ENCODE data around the gene NFKBIZ.

GRCh38 chr3:101803939-101804338 lies 45.4 kb upstream of the NFKBIZ start:
- TF ChIP-seq YY1 (IDR thresholded peaks at IDR 0.05; ENCODE audit: insufficient read depth, insufficient read length), result no peak
- TF ChIP-seq SUZ12 (IDR thresholded peaks at IDR 0.05; ENCODE audit: extremely low read depth, insufficient read depth, insufficient read length), result no peak
- TF ChIP-seq ZNF274 (IDR thresholded peaks at IDR 0.05; ENCODE audit: low read depth, low read length), result no peak

Data from NT2/D1 (cell line).